ENCODE measurements around the gene GRIN2D.

DNA sequence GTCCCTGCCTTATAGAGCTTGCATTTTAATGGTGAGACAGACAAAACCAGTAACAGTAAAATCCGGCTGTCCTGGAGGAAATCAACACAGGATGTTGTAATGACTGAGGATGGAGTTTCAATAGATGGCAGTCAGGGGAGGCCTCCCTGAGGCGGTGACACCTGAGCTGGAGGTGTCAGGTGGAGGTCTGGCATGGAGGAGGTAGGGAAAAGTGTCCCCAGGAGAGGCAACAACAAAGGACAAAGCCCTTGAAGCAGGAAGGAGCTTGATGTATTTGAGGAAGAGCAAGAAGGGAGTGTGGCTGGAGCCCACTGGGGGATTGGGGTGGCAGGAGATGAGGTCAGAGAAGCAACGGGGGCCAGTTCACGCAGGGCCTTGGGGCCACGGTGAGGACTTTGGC is 7.8 kb downstream of the GRIN2D start:
- TF ChIP-seq POLR2AphosphoS5 (IDR thresholded peaks at IDR 0.05) = no peak
- TF ChIP-seq, protein P1, sequence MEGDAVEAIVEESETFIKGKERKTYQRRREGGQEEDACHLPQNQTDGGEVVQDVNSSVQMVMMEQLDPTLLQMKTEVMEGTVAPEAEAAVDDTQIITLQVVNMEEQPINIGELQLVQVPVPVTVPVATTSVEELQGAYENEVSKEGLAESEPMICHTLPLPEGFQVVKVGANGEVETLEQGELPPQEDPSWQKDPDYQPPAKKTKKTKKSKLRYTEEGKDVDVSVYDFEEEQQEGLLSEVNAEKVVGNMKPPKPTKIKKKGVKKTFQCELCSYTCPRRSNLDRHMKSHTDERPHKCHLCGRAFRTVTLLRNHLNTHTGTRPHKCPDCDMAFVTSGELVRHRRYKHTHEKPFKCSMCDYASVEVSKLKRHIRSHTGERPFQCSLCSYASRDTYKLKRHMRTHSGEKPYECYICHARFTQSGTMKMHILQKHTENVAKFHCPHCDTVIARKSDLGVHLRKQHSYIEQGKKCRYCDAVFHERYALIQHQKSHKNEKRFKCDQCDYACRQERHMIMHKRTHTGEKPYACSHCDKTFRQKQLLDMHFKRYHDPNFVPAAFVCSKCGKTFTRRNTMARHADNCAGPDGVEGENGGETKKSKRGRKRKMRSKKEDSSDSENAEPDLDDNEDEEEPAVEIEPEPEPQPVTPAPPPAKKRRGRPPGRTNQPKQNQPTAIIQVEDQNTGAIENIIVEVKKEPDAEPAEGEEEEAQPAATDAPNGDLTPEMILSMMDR (IDR thresholded peaks at IDR 0.05) = no peak
